ENCODE measurements around the gene HS6ST1.

- TF ChIP-seq POLR2A (IDR thresholded peaks at IDR 0.05; ENCODE audit: low read depth, low read length), result no peak
- no peak for TF ChIP-seq TAF1 (IDR thresholded peaks at IDR 0.05; ENCODE audit: low read depth, low read length)
- no peak for TF ChIP-seq POLR2AphosphoS5 (IDR thresholded peaks at IDR 0.05; ENCODE audit: low read depth, low read length)
- TF ChIP-seq POU2F2 (IDR thresholded peaks at IDR 0.05; ENCODE audit: low read depth, low read length), result no peak
- no peak for TF ChIP-seq PAX5 (IDR thresholded peaks at IDR 0.05; ENCODE audit: insufficient read depth, low read length, severe bottlenecking)
- TF ChIP-seq SPI1 (IDR thresholded peaks at IDR 0.05; ENCODE audit: low read depth, low read length), result no peak
These were observed 19.7 kb downstream of the HS6ST1 start for GRCh38 chr2:128298846-128299507.

All from GM12891 (cell line).